SKM-1 (cell line): Measurements from ENCODE around the gene MED4.
"Not testable (repeated sequence)": the region's sequence is repeated elsewhere in the genome, so short reads cannot be mapped to it uniquely, and the experiment has no call there.

Experiments used
- DNase-seq: peaks from one replicate; lab custom pipeline; 2025; ENCODE audit not compliant: unreplicated experiment; lab: John Stamatoyannopoulos, UW

MED4 gene

DNA sequence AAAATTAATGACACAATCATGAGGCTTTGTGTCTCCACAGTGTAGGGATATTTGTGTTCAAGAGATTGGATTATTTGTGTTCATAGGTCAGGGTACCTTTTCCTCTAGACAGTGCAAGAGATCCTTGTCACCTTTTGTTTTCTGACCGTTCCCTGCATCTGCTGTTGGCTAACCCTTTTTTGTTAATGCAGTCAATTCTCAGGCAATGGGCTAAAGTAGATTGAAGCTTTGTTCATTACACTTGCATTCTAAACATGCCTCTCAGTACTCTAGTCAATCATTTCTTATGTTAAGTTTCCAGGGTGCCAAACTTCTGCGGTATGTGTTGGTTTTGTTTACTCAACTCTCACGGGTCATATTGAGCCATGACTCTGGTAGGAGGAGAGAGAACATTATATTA, 1.8 kb upstream of the MED4 start:
- DNase-seq: no peak

GRCh38 chr13:48094404-48094780, 512 bp downstream of the MED4 start:
- no peak for DNase-seq

- DNase-seq: no peak
These were observed 1.3 kb downstream of the MED4 start for GRCh38 chr13:48093588-48093987.

DNA sequence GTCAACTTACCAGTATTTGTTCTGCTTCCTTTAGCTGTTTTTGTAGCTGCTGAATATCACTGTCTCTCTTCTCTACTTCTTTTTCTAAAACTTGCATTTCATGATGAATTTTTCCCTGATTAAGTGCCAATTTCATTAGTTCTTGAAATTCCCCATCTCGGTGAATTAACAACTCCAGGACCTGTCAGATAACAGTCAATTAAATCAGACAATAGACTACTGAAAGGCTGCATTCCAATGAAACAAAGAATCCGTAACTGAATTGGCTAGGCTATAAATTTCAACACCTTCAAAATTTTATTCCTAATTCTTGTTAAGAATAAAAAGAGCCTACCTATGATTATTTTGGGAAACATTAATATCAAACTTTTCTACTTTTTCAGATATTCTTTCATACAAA, 8.6 kb downstream of the MED4 start:
- no peak for DNase-seq

- no peak for DNase-seq
These were observed 13.2 kb downstream of the MED4 start for GRCh38 chr13:48081739-48082138.

DNA sequence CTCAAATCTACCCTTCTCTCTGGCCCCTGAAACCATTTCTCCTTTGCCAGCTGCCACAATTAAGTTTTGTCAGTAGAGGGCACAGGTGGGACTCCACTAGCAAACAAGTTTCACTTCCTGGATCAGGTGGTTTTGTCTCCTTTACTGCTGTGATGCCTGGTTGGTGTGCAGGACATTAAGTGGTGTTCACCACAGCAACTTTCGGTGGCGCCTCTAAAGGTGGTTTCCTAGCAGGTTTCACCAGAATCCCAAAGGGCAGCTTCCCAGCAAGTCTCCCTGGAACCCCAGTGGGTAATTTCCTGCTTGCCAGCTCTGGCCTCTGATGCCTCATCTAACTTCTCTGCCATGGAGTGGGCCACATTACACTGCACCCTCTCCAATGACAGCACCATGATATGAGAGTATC, 16.6 kb downstream of the MED4 start:
- DNase-seq: peak; percentile 7

DNA sequence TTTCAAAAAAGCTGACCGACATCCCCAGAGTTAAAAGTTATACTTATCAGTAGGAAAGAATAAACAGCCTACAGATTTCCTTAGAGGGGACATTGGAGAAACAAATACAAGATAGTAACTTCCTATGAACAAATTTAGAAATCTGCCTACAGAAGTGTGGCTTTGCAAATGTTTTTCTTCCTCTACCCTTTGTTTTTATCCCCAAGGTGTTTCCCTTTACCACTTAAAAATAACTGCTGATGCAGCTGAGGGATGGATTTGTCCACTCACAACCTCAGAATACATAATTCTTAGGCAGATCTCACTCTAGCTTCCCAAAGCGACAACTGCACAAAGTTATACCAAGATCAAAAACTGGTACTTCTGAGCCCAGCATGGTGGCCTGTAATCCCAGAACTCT, 20.9 kb downstream of the MED4 start:
- no peak for DNase-seq

DNA sequence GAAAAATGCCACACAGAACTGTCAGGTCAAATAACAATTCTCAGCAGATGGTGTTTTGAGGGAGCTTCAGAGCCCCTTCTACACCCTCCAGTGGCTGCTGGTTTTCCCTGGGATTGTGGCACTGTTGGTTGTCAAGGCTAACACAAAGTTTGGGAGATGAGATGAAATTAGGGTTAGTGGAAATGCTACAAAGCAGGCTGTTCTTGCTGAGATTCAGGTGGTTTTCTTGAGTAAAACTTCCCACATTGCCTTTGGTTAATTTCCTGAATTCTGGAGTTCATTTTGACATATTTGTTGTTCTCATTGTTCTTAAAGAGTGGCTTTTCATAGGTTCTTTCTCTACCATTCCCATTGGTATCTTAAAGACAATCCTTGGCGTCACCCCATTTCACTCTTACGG, 22.1 kb downstream of the MED4 start:
- no peak for DNase-seq

DNA sequence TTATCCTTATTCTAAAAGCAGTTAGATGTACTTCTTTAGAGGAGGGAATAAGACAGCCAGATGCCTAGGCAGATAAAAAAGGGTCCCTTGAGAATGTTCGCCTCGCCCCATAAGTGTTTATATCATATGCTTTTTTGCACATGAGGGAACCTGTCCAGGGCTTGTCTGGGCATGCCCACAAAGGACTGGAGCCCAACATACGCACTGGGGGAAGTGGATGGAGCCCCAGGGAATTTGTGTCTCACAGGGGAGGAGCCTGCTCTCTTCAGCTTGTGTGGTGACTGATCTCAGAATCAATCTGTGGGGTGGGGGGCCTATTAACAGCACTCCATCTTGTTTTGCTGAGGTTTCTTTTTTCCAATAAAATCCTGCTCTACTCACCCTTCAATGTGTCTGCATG, 22.6 kb downstream of the MED4 start:
- no peak for DNase-seq

DNA sequence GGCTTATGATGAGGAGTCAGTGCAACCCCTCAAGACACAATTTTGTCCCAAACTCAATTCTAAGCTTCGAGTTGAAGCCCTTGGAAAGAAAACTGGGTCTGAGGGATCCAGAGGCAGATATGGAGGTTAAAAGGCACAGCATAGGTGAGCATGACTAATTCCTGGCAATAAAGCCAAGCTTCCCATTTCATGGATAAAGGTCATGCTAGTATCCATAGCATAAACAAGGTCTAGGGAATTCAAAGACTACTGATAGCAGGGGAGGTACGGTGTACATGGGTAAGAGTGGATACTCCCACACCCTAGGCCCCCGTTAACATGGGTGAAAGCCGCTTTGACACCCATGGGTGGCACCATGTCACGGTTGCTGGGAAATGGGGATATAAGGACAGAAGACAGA, 24.0 kb downstream of the MED4 start:
- no peak for DNase-seq

GRCh38 chr13:48069573-48069972, 25.3 kb downstream of the MED4 start:
- no peak for DNase-seq

GRCh38 chr13:48068952-48069351, 26.0 kb downstream of the MED4 start:
- DNase-seq: no peak

DNA sequence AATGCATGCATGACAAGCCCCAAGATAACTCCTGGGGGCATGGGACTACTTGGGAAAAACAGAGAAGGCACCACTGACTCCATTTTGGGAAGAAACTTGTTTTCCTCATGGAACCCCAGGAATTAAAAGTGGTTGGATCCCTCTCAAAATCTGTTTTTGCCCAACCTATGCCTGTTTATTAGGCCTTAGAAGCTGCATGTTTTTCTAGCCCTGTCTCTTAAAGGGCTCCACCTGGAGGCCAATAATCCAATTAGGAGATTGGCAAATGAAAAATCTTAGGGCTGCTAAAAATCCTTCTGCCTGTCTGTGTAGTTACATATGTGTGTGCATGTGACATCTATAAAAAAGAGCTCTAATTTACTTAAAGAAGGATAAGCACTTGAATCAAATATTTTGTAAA, 26.9 kb downstream of the MED4 start:
- no peak for DNase-seq

DNA sequence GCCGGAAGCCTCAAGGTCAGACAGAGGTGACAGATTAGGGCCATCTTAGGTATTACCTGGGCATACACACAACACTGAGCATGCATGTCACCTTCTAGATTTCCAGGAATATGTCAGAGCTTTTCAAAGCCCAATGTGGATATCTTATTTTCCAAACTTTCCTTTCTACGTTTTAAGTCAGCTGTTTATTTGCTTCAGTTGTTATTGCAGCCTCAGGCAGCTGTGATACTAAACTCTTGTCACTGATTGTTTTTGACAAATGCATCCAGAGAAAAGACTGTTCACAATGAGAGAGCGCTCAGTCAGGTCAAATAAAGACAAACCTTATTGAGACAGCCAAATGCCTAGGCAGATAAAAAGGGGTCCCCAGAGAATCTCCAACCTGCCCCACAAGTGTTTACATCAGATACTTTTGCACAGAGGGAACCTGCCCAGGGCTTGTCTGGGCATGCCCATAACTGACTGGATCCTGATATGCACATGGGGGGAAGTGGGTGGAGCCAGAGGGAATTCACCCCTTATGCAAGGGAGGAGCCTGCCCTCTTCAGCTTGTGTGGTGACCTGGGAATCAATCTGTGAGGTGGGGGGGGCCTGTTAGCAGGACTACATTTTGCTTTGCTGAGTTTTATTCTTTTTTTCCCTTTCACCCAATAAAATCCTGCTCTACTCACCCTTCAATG, 28.5 kb downstream of the MED4 start:
- peak; percentile 5 for DNase-seq

GRCh38 chr13:48059951-48060350, 35.0 kb downstream of the MED4 start:
- DNase-seq: not testable (repeated sequence)

DNA sequence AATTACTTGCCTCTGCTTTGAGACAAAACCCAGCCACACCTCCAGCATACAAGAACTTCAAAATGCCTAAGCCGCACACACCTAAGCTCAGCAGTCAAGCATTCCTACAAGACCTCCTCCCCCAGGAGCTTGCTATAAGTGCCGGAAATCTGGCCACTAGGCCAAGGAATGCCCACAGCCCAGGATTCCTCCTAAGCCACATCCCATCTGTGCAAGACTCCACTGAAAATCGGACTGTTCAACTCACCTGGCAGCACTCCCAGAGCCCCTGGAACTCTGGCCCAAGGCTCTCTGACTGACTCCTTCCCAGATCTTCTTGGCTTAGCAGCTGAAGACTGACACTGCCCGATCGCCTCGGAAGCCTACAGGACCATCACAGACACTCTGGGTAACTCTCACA, 36.4 kb downstream of the MED4 start:
- DNase-seq: not testable (repeated sequence)

- no peak for DNase-seq
These were observed 39.2 kb downstream of the MED4 start for GRCh38 chr13:48055712-48056111.

DNA sequence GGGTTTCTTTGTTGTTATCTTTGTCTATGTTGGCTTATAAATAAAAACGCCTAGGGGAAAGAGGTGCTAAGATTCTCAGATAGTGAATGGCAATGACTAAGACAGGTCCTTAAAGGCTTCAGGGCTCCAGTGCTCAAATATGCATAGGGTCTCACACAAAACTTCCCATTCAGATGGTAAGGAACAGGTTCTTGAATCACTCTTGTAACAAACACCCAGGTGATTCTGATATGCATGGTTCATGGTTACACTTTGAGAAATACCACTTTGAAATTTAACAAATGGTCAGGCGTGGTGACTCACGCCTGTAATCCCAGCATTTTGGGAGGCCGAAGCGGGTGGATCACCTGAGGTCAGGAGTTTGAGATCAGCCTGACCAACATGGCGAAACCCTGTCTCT, 40.3 kb downstream of the MED4 start:
- DNase-seq: no peak

- no peak for DNase-seq
These were observed 44.4 kb downstream of the MED4 start for GRCh38 chr13:48050550-48050949.

- DNase-seq: no peak
These were observed 51.0 kb downstream of the MED4 start for GRCh38 chr13:48043789-48044503.

- no peak for DNase-seq
These were observed 52.0 kb downstream of the MED4 start for GRCh38 chr13:48042894-48043293.

GRCh38 chr13:48040896-48041295, 54.0 kb downstream of the MED4 start:
- DNase-seq: no peak

DNA sequence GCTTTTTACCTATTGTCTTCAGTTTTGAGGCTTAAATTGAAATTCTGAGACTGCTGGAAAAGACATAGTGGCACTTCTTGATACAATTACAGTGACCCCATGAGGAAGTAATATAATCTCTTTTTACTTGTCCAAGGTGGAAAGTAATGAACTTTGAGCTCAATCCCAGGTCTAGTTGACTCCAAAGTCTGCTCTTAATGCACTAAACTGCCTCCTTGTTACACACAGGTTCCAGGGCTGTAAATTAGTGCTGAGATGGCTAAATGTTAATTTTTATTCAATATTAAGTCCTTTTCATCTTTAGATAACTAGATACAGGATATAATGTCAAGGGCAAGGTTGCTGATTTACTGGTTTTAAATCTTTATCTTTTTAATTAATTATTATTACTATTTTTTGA, 54.9 kb downstream of the MED4 start:
- no peak for DNase-seq
